Parathyroid adenoma (tissue), 2 donors: ENCODE measurements around the gene RBM24.

Source experiments
- H2AFZ ChIP-seq: fragments of 300-600 bp; sonication (generic); one replicate; pipeline ENCODE4 v1.7.0; 2017; ENCODE audit warnings: antibody characterized with exemption, mild to moderate bottlenecking
- H3K27ac ChIP-seq: fragments of 300-600 bp; sonication (generic); one replicate; pipeline ENCODE4 v1.7.0; 2017
- H3K27me3 ChIP-seq: fragments of 300-600 bp; sonication (generic); one replicate; pipeline ENCODE4 v1.7.0; 2017; ENCODE audit warnings: low read length; ENCODE audit not compliant: control insufficient read depth, insufficient read depth
- H3K36me3 ChIP-seq: fragments of 300-600 bp; sonication (generic); one replicate; pipeline ENCODE4 v1.7.0; 2017; ENCODE audit warnings: low read length; ENCODE audit not compliant: control insufficient read depth, insufficient read depth
- H3K4me1 ChIP-seq: fragments of 300-600 bp; sonication (generic); one replicate; pipeline ENCODE4 v1.7.0; 2017; ENCODE audit warnings: control low read depth
- H3K4me2 ChIP-seq: fragments of 300-600 bp; sonication (generic); one replicate; pipeline ENCODE4 v1.7.0; 2017; ENCODE audit warnings: low read length
- H3K4me3 ChIP-seq: fragments of 300-600 bp; sonication (generic); one replicate; pipeline ENCODE4 v1.7.0; 2017; ENCODE audit warnings: low read depth, low read length
- H3K79me2 ChIP-seq: fragments of 300-600 bp; sonication (generic); one replicate; pipeline ENCODE4 v1.7.0; 2017; ENCODE audit warnings: control low read depth
- H3K9ac ChIP-seq: fragments of 300-600 bp; sonication (generic); one replicate; pipeline ENCODE4 v1.7.0; 2017; ENCODE audit warnings: mild to moderate bottlenecking
- H3K9me3 ChIP-seq: fragments of 300-600 bp; sonication (generic); one replicate; pipeline ENCODE4 v1.7.0; 2017; ENCODE audit warnings: low read length; ENCODE audit not compliant: control insufficient read depth
- CTCF ChIP-seq: fragments of 300-600 bp; sonication (generic); IDR thresholded peaks from one replicate; pipeline ENCODE4 v1.7.0; 2017; ENCODE audit warnings: antibody characterized with exemption, mild to moderate bottlenecking
- donor health status: primary hyperparathyroidism.

RBM24 gene

GRCh38 chr6:17267566-17267965, 13.6 kb upstream of the RBM24 start:
- no peak overlapping the region for H3K27ac ChIP-seq
- no peak overlapping the region for H2AFZ ChIP-seq

GRCh38 chr6:17268114-17268513, 13.0 kb upstream of the RBM24 start:
- TF ChIP-seq CTCF, result no peak
- Histone ChIP-seq H3K36me3 (no peaks in the 10 kb centered on the region), H3K4me1 (no peaks in the 10 kb centered on the region), H3K4me2 (no peak overlapping the region), H3K9me3 (no peaks in the 10 kb centered on the region), H3K27me3 (no peaks in the 10 kb centered on the region), H3K27ac (no peak overlapping the region), H3K79me2 (no peaks in the 10 kb centered on the region), H3K4me3 (no peak overlapping the region), H3K9ac (no peak overlapping the region), H2AFZ (no peak overlapping the region)

More at GRCh38 chr6:17267566-17267965, 13.6 kb upstream of the RBM24 start:
- no peaks in the 10 kb centered on the region for H3K9me3 ChIP-seq
- H3K9ac ChIP-seq, result no peak overlapping the region
- no peak for TF ChIP-seq CTCF
- no peaks in the 10 kb centered on the region for H3K36me3 ChIP-seq
- H3K4me2 ChIP-seq, result no peak overlapping the region
- no peaks in the 10 kb centered on the region for H3K4me1 ChIP-seq
- H3K79me2 ChIP-seq, result no peaks in the 10 kb centered on the region
- no peaks in the 10 kb centered on the region for H3K27me3 ChIP-seq
- H3K4me3 ChIP-seq, result no peak overlapping the region

- Histone ChIP-seq H3K9ac (no peak overlapping the region), H3K27me3 (no peaks in the 10 kb centered on the region), H3K9me3 (no peaks in the 10 kb centered on the region), H3K36me3 (no peaks in the 10 kb centered on the region), H3K79me2 (no peaks in the 10 kb centered on the region), H3K27ac (no peak overlapping the region), H3K4me1 (no peaks in the 10 kb centered on the region), H2AFZ (peak overlapping the region; percentile 34), H3K4me3 (no peak overlapping the region), H3K4me2 (no peak overlapping the region)
- TF ChIP-seq CTCF, result no peak
Observed at GRCh38 chr6:17269840-17270239, 11.3 kb upstream of the RBM24 start.

GRCh38 chr6:17271628-17272027, 9.5 kb upstream of the RBM24 start:
- Histone ChIP-seq H3K9ac (no peak overlapping the region), H3K27me3 (no peaks in the 10 kb centered on the region), H3K36me3 (no peaks in the 10 kb centered on the region), H3K4me2 (no peak overlapping the region), H3K79me2 (no peaks in the 10 kb centered on the region), H3K27ac (no peak overlapping the region), H3K9me3 (no peaks in the 10 kb centered on the region), H3K4me1 (no peaks in the 10 kb centered on the region), H3K4me3 (no peak overlapping the region), H2AFZ (no peak overlapping the region)
- no peak for TF ChIP-seq CTCF

GRCh38 chr6:17276766-17277165, 4.4 kb upstream of the RBM24 start:
- H3K4me2 ChIP-seq, result no peak overlapping the region
- H3K4me3 ChIP-seq, result no peak overlapping the region
- no peaks in the 10 kb centered on the region for H3K9me3 ChIP-seq
- H3K9ac ChIP-seq, result no peak overlapping the region
- no peak for TF ChIP-seq CTCF
- H3K27ac ChIP-seq, result no peak overlapping the region
- no peaks in the 10 kb centered on the region for H3K36me3 ChIP-seq
- H2AFZ ChIP-seq, result no peak overlapping the region
- H3K4me1 ChIP-seq, result no peaks in the 10 kb centered on the region
- H3K27me3 ChIP-seq, result no peaks in the 10 kb centered on the region
- no peaks in the 10 kb centered on the region for H3K79me2 ChIP-seq
